NCI-H146 treated with DMSO at 0.1 percent for 48 hours (cell line): Measurements from ENCODE around the gene MEIS3.
"Not testable (repeated sequence)": the region's sequence is repeated elsewhere in the genome, so short reads cannot be mapped to it uniquely, and the experiment has no call there.

Experiments
- DNase-seq: peaks from one replicate; lab custom pipeline; 2025; ENCODE audit not compliant: unreplicated experiment; lab: John Stamatoyannopoulos, UW

MEIS3 gene

DNA sequence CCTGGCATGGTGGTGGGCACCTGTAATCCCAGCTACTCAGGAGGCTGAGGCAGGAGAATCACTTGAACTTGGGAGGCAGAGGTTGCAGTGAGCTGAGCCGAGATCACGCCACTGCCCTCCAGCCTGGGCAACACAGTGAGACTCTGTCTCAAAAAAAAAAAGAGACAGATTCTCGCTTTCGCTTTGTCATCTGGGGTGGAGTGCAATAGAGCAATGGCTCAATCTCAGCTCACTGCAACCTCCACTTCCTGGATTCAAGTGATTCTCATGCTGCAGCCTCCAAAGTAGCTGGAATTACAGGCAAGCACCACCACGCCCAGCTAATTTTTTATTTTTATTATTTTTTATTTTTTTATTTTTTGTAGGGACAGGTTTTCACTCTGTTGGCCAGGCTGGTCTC, 30.6 kb downstream of the MEIS3 start:
- DNase-seq: not testable (repeated sequence)

DNA sequence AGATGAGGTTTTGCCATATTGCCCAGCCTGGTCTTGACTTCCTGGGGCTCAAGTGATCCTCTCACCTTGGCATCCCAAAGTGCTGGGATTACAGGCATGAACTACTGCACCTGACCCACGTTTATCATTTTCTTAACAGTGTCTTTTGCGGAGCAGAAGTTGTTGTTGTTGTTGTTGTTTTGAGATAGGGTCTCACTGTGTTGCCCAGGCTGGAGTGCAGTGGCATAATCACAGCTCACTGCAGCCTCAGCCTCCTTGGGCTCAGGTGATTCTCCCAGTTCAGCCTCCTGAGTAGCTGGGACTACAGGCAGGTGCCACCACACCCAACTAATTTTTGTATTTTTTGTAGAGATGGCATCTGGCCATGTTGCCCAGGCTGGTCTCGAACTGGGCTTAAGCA, 31.7 kb downstream of the MEIS3 start:
- DNase-seq: not testable (repeated sequence)

DNA sequence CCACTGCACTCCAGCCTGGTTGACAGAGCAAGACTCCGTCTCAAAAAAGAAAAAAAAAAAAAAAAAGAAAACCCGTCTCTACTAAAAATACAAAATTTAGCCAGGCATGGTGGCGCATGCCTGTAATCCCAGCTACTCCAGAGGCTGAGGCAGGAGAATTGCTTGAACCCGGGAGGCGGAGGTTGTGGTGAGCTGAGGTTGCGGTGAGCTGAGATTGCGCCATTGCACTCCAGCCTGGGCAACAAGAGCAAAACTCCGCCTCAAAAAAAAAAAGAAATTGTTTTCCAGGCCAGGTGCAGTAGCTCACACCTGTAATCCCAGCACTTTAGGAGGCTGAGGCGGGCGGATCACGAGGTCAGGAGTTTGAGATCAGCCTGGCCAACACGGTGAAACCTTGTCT, 32.7 kb downstream of the MEIS3 start:
- DNase-seq: not testable (repeated sequence)

DNA sequence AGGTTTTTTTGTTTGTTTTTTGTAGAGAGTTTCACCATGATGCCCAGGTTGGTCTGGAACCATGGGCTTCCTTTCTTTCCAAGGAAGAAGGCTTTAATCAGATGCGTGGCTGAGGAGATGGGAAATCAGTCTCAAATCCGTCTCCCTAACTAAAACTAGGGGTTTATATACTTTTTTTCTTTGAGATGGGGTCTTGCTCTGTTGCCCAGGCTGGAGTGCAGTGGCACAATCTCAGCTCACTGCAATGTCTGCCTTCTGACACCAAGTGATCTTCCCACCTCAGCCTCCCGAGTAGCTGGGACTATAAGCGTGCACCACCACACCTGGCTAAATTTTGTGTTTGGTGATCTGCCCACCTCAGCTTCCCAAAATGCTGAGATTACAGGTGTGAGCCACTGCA, 34.8 kb downstream of the MEIS3 start:
- not testable (repeated sequence) for DNase-seq

DNA sequence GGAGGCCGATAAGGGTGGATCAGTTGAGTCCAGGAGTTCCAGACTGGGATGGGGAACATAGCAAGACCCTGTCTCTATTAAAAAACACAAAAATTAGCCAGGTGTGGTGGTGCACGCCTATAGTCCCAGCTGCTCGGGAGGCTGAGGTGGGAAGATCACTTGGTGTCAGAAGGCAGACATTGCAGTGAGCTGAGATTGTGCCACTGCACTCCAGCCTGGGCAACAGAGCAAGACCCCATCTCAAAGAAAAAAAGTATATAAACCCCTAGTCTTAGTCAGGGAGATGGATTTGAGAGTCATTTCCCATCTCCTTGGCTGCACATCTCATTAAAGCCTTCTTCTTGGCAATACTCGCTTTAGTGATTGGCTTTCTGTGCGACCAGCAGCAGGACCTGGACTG, 35.4 kb downstream of the MEIS3 start:
- not testable (repeated sequence) for DNase-seq

DNA sequence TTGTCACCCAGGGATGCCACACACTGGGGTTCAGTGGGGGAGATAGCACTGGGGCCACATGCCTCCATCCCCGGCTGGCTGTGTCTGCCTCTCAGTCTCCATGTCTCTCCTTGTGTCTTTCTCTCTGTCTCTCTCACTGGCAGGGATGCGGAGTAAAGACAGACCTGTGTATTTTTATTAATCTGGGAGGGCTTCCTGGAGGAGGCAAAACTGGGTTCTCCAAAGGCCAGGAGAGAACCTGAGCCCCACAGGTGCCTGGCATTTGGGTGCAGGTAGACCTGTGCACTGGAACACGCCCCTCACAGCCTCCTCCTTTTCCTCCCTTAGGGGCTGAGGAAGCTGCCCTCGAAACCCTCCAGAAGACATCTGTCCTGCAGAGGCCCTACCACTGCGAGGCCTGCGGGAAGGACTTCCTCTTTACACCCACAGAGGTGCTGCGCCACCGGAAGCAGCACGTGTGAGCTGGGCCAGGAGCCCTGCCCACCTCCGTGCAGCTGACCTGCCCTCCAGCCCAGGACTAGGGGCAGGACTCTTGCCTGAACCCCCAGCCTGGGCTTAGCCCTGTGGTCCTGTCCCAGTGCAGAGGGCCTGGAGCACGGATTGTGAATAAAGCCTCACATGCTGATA, 37.6 kb downstream of the MEIS3 start:
- DNase-seq: no peak

DNA sequence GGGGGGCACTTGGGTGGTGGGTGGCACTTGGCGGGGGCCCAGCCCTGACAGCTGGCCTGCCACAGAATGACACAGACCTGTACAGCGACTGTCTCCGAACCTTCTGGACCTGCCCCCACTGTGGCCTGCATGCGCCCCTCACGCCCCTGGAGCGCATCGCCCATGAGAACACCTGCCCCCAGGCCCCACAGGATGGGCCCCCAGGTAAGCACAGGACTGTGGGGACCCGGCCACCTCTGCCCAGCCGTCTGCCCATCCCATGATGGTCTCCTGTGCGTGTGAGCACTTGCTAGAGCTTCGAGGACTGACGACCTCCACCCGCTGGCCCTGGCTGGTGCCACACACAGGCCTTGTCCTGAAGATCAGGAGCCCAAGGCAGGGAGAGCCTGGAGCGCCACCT, 38.2 kb downstream of the MEIS3 start:
- no peak for DNase-seq

DNA sequence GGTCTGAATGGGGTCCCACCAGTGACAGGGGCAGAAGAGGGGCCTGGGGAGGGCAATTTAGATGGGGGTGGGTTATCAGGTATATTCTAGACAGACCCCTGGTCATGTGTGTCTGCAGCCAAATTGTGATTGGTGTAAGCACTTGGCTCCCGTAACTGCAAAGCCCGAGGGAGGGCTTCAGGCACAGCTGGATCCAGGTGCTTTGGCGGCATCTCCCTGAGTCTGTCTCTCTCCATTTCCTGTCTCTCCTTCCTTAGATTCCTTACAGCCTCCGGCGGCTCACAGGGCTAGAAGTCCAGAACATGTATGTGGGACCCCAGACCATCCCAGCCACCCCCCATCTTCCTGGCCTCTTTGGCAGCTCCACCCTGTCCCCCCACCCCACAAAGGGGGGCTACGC, 38.8 kb downstream of the MEIS3 start:
- DNase-seq: no peak

DNA sequence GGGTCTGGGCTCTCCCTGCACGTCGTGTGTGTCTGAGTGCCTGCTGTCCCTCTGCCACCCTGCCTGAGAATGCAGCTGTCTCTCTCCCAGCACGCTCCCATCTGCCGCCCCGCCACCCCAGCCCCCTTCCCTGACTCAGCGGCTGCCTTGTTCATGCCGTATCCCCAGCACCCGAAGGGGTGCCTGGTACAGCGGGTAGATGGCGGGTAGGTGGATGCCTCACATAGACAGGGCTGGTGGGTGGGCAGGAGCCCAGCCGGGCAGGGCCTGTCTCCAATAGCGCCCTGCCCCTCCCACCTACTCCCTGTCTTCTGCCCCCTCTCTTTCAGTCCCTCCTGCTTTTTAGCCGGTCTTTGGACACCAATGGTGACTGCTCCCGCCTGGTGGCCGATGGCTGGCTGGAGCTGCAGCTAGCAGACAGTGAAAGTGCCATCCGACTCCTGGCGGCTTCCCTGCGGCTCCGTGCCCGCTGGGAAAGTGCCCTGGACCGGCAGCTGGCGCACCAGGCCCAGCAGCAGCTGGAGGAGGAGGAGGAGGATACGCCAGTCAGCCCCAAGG, 39.9 kb downstream of the MEIS3 start:
- no peak for DNase-seq

DNA sequence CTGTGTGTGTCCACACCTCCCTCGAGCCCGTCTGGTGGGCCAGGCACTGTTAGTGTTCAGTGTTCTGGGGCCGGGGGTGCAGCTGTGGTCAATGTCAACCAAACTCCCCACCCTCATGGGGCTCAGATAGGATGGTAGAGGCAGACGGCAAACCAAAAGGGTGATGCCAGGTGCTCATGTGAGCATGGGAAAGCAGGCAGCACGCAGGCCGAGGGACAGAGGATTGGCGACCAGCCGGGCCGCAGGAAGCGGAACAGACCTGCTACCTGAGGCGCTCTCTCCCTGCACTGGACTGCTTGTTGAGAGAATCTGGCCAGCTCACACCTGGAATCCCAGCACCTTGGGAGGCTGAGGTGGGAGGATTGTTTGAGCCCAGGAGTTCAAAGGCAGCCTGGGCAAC, 41.1 kb downstream of the MEIS3 start:
- DNase-seq: no peak

DNA sequence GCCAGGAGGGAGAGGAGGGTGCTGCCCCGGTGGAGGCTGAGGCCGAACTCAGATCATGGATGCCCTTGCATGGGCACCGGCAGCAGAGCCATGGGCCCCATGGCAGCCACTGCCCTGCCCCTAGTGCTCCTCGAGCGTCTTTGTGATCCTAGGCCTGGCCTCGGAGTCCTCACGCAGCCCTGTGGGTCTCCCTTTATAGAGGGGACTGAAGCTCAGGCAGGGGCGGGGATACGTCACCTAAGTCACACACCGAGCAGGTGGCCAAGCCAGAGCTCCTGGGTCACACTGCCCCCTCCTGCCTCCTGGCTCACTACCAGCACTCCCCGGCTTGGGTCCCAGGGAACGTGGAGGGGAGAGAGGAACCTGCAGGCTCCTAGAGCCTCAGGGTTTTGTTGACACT, 41.5 kb downstream of the MEIS3 start:
- no peak for DNase-seq

DNA sequence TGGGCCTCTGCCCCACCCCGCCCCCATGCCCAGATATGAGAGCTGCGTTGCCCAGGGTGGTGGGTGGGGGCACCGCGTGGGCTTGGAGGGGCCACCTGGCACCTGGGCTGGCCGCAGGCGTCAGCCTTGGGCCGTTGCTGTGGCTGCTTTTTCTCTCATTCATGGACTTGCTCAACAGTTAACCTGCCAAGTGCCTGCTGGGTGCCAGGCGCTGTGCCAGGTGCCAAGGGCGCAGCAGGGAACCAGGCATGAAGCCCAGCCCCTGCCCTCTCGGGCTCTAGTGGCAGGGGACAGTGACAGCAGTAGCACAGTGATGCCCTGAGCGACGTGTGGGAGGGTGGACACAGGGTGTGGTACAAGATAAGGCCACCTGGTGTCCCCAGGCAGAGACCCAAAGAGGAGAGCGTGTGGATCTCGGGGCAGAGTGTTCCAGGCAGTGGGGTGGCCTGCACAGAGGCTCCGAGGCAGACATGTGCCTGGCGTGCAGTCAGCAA, 42.1 kb downstream of the MEIS3 start:
- DNase-seq: no peak

DNA sequence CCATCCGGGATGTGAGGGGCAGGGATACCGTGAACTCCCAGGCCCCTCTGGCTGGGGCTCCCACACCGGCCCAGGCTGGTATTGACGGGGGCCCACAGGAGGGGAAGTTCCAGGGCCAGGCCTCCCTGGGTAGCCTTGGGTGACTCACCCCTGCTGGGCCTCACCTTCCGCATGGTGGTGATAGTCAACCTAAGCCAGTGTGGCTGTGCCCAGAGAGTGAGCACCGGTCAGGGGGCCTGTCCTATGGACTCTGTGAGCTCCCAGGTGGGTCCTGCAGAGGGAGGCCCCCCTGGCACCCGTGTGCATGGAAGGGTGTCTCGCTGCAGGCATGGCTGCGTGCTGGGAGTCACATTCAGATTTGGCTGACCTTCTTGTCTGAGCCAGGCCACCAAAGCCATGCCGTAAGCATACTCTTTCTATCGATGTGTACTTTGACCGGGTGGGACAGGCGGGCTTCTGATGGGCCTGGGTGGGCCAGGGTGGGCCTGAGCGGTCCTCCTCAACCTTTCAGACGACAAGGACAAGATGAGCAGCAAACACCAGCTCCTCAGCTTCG, 42.7 kb downstream of the MEIS3 start:
- no peak for DNase-seq

DNA sequence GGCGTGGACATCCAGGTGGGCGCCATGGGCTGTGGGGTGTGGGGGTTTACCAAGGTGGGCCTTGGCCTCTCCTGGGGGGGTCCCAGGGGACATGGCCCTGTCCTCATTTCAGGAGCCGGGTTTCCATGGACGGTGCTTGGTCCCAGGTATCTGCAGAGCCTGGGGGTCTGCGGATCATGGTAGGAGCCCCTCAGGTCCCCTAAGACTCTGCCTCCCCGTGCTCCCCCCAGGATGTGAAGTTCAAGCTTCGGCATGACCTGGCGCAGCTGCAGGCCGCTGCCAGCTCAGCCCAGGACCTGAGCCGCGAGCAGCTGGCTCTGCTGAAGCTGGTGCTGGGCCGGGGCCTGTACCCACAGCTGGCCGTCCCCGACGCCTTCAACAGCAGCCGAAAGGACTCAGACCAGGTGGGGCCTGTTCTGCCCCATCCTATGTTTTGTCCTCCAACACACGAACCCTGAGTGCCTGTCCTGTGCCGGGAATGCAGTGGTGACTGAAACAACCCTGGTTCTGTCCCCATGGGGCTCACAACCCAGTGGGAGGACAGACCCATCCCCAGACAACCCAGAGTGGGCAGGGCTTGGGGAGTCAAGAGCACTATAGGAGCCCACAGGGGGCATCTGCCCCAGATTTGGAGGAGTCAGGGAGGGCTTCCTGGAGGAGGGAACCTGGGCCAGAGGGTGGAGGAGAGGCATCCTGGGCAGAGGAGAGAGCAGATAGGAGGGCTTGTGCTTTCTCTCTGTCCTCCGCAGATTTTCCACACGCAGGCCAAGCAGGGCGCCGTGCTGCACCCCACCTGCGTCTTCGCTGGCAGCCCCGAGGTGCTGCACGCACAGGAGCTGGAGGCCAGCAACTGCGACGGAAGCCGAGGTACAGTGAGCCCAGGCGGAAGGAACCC, 43.4 kb downstream of the MEIS3 start:
- DNase-seq: no peak

DNA sequence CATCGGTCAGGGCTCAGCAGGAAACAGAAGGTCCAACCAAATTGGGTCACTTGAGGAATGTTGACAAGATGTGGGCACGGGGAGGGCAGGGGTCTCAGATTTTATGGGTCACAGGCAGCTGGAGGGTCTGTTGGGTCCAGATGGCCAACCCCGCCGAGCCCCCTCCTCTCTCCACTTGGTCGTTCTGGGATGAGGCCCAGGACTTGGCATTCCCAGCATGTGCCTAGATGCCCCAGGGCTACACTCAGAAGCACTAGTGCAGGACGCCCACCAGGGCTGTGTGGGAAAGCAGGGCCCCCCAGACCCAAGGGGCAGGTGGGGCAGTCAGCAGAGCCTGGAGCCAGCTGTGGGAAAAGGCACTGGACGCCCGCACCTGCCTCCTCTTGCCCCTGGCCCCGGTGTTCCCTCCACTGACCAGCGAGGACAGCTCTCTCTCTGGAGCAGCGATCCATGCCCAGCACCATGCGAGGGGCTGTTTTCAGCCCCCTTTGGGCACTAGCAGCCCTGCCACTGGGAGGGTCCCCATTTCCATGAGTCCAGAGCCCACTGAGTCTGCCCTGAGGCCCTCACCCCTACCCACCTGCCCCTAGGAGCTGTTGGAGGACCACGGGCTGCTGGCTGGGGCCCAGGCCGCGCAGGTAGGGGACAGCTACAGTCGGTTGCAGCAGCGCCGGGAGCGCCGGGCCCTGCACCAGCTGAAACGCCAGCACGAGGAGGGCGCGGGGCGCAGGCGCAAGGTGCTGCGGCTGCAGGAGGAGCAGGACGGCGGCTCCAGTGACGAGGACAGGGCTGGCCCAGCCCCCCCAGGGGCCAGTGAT, 44.2 kb downstream of the MEIS3 start:
- DNase-seq: no peak

DNA sequence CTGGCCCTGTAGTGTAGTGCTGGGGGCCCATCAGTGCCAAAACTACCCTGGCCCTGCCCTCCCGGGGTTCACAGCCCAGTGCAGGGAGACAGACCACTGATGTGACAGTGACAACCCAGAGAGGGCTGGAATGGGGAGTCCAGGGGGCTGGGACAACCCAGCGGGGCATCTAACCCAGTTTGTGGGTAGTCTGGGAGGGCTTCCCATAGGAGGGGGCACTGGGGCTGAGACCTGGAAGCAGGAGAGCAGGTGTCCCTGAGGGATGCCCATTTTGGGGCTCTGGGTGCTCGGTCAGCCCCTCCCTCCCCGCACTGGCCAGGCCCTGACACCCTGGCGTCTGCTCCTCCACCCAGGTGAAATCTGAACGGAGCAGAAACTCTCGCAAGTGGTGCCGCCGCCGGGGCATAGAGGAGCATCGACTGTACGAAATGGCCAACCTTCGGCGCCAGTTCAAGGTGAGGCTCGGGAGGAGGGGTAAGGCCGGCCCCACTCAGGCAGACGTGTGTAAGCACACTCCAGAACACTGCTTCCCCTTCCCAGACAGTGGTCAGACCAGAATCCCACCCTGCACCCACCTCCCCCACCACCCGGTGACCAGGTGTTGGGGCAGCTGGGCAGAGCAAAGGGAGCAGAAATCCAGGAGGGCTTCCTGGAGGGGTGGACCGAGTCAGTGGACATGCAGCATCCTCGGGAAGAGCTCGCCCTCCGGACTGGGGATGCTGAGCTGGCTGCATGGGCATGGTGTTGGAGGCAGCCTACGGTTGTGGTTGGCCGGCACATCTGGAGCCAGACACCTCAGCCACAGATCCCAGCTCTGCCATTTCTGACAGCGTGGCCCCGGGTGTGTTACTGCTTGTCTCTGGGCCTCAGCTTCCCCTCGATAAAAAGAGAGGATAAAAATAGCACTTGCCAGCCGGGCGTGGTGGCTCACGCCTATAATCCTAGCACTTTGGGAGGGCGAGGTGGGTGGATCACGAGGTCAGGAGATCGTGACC, 45.8 kb downstream of the MEIS3 start:
- no peak for DNase-seq

DNA sequence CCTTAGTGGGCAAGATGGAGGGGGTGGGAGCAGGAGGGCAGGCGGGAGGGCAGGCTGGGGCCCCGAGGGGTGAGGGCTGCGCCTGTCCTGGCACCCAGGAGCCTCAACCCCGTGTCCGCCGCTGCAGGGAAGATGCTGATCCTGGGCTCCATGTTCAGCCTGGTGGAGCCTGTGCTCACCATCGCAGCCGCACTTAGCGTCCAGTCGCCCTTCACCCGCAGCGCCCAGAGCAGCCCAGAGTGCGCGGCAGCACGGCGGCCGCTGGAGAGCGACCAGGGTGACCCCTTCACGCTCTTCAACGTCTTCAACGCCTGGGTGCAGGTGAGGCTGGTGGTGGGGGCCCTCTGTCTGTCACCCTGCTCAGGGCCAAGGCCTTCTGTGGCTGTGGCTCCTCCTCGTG, 46.7 kb downstream of the MEIS3 start:
- DNase-seq: no peak

DNA sequence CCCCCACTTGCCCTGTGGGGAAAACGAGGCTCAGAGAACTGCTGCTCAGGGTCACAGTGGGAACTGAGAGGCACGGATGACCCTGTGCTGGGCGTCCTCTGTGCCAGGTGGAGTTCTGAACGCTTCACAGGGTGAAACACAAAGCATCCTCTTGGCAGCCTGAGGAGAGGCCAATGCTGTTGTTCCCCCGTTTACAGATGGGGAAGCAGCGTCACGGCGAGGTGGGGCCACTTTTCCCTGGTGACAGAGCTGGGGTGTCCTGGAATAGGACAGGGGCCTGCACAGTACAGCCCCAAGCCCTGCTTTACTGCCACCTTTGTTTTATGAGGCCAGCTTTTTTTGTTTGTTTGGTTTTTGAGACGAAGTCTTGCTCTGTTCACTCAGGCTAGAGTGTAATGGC, 48.1 kb downstream of the MEIS3 start:
- no peak for DNase-seq

DNA sequence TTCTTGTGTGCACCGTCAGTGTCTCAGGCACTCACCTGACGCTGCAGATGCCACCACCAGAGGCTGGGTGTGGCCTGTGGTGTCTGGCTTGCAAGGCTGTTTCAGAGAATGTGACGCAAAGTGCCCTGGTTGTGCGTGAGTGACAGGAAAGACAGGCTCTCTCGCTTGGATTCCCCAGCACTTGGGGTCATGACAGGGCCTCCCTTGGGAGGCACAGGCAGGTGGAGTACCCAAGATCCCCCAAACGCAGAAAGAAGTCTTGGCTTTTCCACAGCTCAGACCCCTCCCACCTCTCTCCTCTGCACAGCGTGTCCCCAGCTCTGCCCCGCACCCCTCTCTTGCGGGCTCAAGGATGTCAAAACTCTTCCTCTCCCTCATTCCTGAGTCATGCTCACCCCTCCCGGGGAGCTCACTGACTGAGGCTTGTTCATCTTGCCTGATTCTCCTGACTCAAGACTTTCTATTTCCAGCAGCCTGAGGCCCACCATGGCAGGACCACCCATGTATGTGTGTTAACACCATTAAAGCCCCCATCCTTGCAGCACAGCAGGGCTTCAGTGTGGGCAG, 49.2 kb downstream of the MEIS3 start:
- DNase-seq: no peak
